Activated T-cell treated with anti-CD3 and anti-CD28 coated beads for 1 hour (primary cell): Measurements from ENCODE around the gene IRAK1.

Experiments
- DNase-seq: peaks from one replicate; pipeline ENCODE4 v3.0.0-alpha.2; 2020; ENCODE audit warnings: low read depth

The IRAK1 gene

GRCh38 chrX:154019061-154019621 is 561 bp downstream of the IRAK1 start:
- no peak for DNase-seq

DNA sequence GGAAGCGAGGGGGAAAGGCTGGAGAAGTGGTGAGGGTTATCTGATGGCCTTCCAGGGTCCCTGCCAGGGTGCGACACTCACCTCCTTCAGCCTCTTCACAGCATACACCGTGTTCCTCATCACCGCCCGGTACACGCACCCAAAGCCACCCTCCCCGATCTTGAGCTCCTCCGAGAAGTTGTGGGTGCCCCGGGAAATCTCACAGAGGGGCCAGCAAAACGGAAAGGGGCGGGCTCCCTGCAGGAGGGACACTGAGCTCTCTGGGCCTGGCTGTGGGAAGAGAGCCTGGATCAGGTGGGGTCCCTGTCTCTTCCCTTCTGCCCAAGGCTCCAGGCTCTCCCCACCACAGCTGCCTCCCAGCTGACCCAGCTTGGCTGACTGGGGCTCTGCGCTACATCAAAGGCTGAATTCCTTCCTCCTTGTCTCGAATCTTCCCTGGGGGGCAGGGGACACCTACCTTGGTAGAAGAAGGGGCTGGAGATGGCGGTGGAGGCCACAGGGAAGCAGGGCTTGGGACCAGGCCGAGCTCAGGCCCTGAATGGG is 1.1 kb downstream of the IRAK1 start:
- no peak for DNase-seq

DNA sequence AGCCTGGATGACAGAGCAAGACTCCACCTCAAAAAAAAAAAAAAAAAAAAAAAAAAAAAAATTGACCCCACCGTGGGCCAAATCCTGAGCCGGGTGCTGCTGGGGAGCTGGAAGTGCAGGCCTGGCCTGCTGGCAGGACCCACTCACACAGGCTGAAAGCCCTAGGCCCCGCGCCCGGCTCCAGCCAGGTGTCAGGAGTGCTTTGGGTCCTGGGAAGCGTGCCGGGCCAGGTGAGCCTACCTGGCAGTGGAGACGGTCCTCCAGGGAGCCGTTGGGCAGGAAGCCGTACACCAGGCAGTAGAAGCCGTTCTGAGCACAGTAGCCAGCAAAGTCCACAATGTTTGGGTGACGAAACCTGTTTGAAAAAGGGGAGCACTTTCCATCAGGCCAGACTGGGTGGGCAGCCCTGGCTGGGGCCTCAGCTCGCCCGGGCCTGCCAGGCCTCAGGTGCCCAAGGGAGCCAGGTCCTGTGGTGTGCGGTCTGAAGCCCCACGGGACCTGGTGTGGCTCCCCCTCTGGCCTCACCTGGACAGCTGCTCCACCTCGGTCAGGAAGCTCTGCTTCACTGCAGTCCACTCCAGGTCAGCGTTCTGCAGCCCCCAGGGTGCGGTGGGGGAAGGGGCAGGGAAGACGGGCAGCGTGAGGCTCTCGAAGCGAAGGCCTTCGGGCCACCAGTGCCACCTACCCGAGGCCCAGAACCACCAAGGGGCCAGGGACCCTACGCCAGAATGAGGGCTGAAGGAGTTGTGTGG is 1.8 kb downstream of the IRAK1 start:
- no peak for DNase-seq

GRCh38 chrX:154016366-154017076 is 3.2 kb downstream of the IRAK1 start:
- DNase-seq = no peak

- no peak for DNase-seq
These were observed 4.0 kb downstream of the IRAK1 start for GRCh38 chrX:154015581-154016264.

DNA sequence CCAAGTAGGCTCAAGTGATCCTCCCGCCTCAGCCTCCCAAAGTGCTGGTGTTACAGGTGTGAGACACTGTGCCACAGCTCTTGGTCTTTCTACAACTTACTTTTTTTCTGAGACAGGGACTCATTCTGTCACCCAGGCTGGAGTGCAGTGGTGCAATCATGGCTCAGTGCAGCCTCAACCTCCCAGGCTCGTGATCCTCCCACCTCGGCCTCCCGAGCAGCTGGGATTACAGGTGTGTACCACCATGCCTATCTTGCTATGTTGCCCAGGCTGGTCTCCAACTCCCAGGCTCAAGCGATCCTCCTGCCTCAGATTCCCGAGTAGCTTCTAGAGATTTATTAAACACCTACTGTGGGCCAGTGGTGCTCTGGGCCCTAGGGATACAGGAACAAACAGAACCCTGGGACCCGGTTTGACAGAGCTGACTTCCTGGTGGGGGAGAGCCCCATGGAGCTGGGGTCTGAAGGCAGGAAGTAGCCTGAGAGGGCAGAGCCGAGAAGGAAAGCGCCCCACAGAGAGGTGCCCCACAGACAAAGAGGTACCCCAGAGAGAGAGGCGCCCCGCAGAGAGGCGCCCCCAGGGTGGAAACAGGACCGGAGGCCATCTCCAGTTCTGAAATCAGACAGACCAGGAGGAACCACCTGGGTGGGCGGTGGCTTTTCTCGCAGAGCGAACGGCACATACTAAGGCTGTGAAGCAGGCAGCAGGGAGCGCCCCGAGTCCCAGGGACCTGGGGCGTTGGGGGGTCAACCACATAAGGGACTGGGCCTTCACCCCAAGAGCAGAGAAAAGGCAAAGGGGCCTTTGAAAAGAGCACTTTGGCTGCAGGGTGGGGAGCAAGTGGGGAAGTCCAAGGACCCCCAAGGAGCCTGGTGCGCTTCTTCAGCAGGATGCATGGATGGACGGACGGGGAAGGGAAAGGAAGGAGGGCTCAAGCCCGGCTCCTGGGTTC is 5.0 kb downstream of the IRAK1 start:
- DNase-seq = no peak

DNA sequence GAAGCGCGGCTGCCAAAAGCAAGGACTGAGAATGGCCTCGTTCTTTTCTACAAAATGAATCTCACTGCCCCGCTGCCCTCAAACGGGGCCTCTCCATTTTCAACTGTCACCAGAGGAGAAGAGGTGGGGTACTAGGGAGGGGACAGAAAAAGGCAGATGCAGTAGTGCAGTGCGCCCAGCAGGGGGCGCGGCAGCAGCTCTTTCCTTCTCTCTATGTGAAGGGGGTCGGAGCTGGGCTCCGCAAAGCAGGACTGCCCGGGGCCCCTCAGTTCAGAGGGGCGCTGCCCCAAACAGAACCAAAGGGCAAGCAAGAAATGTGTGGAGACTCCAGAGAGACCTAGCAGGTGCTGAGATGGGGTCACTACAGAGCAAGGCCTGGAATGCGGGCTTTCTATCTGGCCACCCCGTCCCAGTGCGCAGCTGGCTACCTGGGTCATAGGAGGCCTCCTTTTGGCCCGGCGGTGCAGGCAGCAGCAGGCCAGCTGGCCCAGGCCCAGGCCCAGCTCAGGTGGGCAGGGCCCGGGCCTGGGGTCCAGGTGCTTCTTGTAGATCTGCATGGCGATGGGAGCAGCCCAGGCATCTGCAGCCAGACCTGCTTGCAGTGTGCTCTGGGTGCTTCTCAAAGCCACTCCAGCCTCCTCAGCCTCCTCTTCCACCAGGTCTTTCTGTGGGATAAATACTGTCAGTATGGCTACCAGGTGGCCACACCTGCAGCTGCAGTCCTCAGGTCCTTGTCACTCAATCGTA is 5.9 kb downstream of the IRAK1 start:
- DNase-seq = peak; percentile 27

DNA sequence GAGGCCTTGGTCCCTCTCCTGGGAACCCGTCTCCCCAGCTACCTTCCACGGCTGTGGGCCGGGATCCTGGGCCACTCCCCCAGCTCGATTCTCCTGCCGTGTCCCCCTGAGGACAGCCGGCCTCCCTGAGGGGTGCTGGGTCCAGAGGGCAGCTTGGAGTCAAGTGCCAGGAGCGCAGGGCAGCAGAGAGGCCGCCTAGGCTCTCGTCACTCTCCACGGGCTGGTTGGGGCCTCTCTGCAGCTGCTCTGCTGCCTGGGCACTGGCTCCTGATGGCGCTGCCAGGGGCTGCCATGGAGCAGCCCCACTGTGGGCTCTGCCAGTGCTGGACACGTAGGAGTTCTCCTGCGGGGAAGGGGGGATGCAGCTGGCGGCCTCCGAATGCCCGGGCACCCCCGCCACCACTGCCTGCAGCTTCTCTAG is 6.7 kb downstream of the IRAK1 start:
- no peak for DNase-seq

DNA sequence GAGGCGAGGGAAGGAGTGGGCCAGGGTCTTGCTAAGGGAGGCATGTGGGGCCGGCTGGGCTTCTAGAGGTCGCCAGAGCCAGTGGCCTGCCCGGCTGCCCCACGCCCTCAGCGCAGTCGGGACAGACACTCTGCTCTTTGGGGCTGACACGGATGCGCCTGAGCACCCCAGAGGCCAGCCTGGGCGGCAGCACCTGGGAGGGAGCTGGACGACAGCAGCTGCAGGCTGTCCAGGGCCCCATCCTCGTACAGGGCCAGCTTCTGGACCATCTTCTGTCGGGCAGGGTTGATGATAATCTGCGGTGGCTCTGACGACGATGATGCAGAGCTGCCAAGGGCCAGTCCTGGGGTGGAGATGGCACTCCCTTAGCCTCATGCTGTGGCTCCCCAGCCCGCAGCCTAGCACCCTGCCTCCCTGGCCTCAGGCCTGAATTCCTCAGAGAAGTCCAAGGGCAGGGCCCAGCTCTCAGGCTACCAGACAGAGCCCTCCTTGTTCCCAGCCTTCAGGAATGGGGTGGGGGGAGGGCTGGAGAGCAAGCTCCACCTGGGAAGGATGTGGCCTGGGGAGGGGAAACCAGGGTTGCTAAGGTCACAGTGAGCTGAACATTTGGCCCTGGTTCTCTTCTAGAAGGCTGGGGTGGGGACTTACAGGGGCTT is 7.2 kb downstream of the IRAK1 start:
- DNase-seq = no peak

DNA sequence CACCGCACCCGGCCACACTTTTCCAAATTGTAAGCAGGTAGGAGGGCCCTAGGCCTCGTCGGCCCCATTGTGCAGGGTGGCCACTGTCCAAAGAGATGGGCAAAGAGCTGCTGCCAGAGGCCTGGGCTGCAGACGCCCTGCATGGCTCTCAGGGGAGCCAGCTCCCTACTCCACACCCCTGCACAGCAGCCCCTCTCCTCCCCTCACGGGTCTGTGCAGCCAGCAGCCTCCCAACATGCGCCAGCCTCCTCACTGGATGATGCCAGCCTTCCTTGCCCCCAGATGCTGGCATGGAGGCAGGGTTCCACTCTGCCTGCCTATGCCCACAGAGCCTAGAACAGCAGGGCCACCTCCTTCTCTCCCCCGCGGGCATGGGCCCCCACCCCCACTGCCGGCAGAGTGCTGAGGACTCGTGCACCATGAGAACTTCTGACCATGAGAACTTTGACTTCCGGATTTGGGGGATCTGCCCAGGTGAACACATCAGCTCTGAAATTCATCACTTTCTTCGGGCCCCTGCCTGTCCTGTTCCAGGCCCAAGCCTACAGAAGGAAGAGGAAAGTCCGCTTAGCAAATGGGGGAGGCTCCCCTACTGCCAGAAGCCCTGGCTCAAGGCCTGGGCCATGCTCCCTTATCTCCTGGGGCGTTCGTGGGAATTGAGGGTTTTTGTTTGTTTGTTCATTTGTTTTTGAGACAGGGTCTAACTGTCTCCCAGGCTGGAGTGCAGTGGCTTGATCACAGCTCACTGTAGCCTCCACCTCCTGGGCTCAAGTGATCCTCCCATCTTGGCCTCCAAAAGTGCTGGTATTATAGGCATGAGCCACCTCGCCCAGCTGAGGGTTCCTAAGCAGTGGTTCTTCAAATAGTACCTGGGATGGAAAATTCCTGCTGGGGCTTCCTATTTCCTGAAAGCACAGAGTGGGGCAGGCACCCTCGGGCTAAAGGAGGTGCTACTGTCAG is 8.0 kb downstream of the IRAK1 start:
- DNase-seq = no peak

DNA sequence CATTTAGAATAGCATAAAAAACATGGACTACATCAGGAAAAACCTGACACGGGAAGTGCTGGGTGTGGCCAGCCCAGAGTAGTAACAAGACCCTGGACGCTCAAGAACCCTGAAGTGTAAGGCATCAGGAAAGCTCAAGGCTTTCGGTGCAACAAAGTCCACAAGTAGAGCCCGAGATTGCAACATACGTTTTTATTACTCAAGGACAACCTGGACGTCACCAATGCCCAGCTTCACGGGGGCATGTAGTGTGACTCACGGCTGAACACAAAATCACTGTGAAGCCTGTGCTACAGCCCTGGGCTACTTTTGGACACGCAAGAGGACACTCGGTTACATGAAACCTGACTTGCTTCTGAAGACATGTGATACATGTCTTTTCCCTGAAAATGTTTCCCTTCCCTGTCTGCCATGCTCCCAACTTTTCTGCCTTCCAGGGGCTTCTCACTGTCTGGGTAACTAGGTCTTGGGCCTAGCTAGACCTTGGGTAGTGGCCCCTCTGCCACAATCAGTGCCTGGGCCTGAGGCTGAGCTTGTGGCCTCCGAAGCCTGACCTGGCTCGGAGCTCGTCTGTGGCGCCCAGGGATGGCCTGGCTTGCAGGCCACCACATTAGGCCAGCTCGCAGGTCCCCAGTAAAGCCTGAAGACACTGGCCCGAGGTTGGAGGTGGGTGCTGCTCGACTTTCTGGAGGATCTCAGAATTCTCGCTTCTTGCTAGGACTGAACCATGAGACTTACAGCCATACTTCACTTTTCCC is 9.2 kb downstream of the IRAK1 start:
- DNase-seq = no peak

GRCh38 chrX:154008521-154008920 is 11.2 kb downstream of the IRAK1 start:
- DNase-seq = no peak

DNA sequence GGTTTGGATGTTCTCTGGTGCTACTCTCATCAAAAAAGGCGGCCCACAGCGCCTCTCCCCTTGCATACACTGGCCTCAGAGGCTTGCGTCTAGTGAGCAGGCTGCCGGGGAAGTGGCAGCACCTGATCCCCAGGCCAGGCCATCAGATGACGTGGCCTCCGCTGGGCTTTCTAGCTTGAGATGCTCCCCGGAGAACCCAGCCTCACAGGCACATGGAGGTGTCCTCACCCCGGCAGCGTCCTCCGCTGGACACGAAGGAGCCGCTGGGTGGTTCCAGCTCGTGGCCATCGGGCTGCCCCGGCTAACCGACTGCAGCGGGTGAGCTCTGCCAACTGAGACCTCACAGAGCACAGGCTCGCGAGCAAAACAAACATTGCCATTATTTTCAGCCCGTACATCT is 12.8 kb downstream of the IRAK1 start:
- no peak for DNase-seq

DNA sequence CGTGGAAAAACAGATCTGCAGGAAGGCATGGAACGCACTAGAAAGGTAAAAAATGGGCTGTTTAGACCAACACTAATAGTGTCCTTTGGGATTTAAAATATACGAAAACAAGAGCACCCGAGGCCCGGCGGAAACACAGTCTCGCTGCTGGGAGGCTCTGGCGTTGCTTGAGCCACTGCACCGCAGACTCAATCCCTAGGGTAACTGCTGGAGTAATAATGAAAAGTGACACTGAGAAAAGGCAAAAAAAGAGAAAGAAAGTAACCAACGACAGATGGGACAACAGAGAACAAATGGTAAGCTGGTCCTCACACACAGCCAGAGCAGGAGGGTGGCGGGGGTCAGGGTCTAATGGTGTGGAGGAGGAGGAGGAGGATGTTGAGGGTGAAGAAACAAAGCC is 15.4 kb downstream of the IRAK1 start:
- no peak for DNase-seq

DNA sequence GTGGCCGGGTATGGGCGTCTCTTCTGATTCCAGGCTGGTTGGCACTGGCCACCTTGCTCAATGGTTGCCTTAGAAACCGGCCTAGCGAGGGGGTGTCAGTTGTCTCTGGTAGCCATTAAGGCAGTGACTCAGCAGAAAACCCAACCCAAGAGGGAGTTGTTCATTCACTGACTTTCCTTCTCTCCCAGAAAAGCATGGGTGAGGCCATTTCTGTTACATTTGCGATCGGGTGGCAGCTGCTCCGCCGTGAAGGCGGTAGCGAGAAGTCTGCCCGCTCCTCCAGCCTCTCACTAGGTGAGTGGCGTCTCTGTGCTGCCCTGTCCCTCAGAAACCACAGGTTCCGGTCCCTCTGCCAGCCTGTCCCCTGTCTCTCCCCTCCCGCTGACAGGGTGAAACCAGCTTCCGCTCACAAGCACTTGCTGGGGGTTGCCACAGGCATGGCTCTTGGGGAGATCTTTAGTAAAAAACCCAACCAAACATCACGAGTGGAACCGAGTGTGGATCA is 17.4 kb downstream of the IRAK1 start:
- DNase-seq = no peak

- no peak for DNase-seq
These were observed 19.7 kb downstream of the IRAK1 start for GRCh38 chrX:154000051-154000450.

DNA sequence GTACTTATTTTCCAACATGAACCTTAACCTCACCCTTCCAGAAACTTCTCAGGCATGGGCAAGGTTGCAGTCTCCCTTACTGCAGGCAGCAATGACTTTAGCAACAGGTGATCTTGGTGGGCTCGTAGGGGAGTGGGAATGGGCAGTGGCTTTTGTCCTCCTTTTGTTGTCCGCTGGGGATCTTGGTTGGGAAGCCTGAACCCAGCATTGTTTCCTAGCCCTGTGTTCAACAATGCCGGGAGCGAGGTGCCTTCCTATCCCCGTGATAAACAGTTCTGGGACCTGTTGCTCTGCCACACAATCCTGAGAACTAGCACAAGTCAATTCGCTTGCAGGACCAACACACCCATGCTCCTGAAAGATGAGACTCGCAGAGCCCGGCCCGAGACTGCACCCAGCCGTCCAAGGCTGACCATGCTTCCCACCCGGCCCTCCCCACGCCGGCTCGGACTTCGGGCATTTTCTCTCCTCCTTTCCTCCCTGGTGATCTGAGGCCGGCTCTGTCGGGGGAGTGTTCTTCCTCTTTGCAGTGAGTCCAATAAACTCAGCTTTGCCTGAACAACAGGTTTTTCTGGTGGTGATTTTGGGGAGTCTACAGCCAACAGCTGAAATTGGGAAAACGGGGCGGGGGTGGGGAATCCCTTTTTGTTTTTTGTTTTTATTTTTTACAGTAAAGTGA is 20.2 kb downstream of the IRAK1 start:
- no peak for DNase-seq
